Endothelial cell of umbilical vein (primary cell): ENCODE results near the gene CD200R1. TPM values are rescaled to one million over a fixed set of nuclear protein-coding genes. Genes with fewer than 3 reads are reported as not detected.

Source experiments
- BruUV-seq: library from RNA; stranded (reverse); fragments of 400-500 nt; replicated peaks from 2 replicates; lab custom pipeline; 2021; lab: Mats Ljungman, UMichigan
- CTCF ChIA-PET: fragments of 300-600, 350-600 bp; sonication (Branson Sonifier 250); formaldehyde crosslinking; loops from one replicate; lab custom pipeline; 2021; ENCODE audit warnings: antibody characterized with exemption, inconsistent platforms; lab: Charles Lee
- POLR2A ChIA-PET: fragments of 300-600, 350-600 bp; sonication (Branson Sonifier 250); formaldehyde crosslinking; loops from one replicate; lab custom pipeline; 2021; ENCODE audit warnings: antibody characterized with exemption, inconsistent platforms; lab: Charles Lee
- DNase-seq: peaks from one replicate; pipeline ENCODE4 v3.0.0-alpha.2; 2011; ENCODE audit warnings: low read depth, low spot score
- FAIRE-seq: peaks from 2 replicates; lab custom pipeline; 2011; peaks lifted over from hg19 to GRCh38; lab: Jason Lieb, UNC
- H2AFZ ChIP-seq: 2 replicates; pipeline ENCODE4 v1.6.0; 2012; ENCODE audit warnings: low read depth, low read length, control low read depth, inconsistent platforms
- H3K27ac ChIP-seq: 2 replicates; pipeline ENCODE4 v1.5.1; 2011; ENCODE audit warnings: low read depth, mild to moderate bottlenecking, control low read depth, low read length, moderate library complexity; ENCODE audit not compliant: insufficient read depth
- H3K27me3 ChIP-seq, 2 experiments: 2 replicates each; pipeline versions ENCODE4 v1.6.0 to v1.6.1; 2011; ENCODE audit warnings: low read length in 2 of 2, mixed read lengths in 1 of 2; ENCODE audit not compliant: control insufficient read depth in 2 of 2, insufficient read depth in 2 of 2
- H3K36me3 ChIP-seq, 2 experiments: 2 replicates in 1 of 2; 3 replicates in 1 of 2; pipeline ENCODE4 v1.5.1; 2011; ENCODE audit warnings: low read length in 2 of 2, mild to moderate bottlenecking in 1 of 2, moderate library complexity in 1 of 2; ENCODE audit not compliant: control insufficient read depth in 2 of 2, insufficient read depth in 2 of 2; ENCODE audit errors: extremely low read depth in 1 of 2
- H3K4me1 ChIP-seq: 3 replicates; pipeline ENCODE4 v1.5.1; 2011; ENCODE audit warnings: mild to moderate bottlenecking, low read length; ENCODE audit not compliant: control insufficient read depth, insufficient read depth; ENCODE audit errors: extremely low read depth
- H3K4me2 ChIP-seq: 2 replicates; pipeline ENCODE4 v1.6.1; 2011; ENCODE audit warnings: low read length, control low read depth, mixed read lengths; ENCODE audit not compliant: insufficient read depth
- H3K4me3 ChIP-seq, 3 experiments: fragments of 200-600 bp in 1 of 3; sonication (generic), shearing (Covaris generic) in 1 of 3; replicated peaks in 1 of 3; 2 replicates each; pipeline ENCODE4 v1.5.1; 2011 to 2016; ENCODE audit warnings: control low read depth in 3 of 3, low read length in 3 of 3, mild to moderate bottlenecking in 2 of 3, inconsistent platforms in 1 of 3, low read depth in 1 of 3, moderate library complexity in 1 of 3; ENCODE audit not compliant: insufficient read depth in 1 of 3
- H3K79me2 ChIP-seq: 2 replicates; pipeline ENCODE4 v1.6.0; 2012; ENCODE audit warnings: low read length, inconsistent platforms; ENCODE audit not compliant: control insufficient read depth, insufficient read depth
- H3K9ac ChIP-seq: replicated peaks from 2 replicates; pipeline ENCODE3; 2011; ENCODE audit warnings: low read length, control low read depth; ENCODE audit not compliant: insufficient read depth; ENCODE audit errors: extremely low read depth
- H3K9me1 ChIP-seq: replicated peaks from 3 replicates; pipeline ENCODE4 v1.6.0; 2011; ENCODE audit warnings: mild to moderate bottlenecking, low read length; ENCODE audit not compliant: control insufficient read depth, insufficient read depth; ENCODE audit errors: extremely low read depth
- H3K9me3 ChIP-seq: replicated peaks from 2 replicates; pipeline ENCODE4 v1.5.1; 2012; ENCODE audit warnings: low read length, inconsistent platforms; ENCODE audit not compliant: control insufficient read depth, insufficient read depth
- H4K20me1 ChIP-seq: replicated peaks from 2 replicates; pipeline ENCODE3; 2011; ENCODE audit warnings: mild to moderate bottlenecking, low read length; ENCODE audit not compliant: control insufficient read depth, insufficient read depth; ENCODE audit errors: extremely low read depth
- CTCF ChIP-seq, 2 donors: IDR thresholded peaks; 1 replicate in 1 of 2; 2 replicates in 1 of 2; pipeline ENCODE4 v1.5.1; 2011; ENCODE audit warnings: low read length in 2 of 2, mild to moderate bottlenecking in 2 of 2, moderate library complexity in 2 of 2, control low read depth in 1 of 2, inconsistent platforms in 1 of 2, low read depth in 1 of 2; ENCODE audit not compliant: insufficient read depth in 1 of 2; ENCODE audit errors: extremely low read depth in 1 of 2
- EZH2 ChIP-seq: IDR thresholded peaks from 2 replicates; pipeline ENCODE4 v1.6.1; 2012; ENCODE audit warnings: borderline replicate concordance, low read depth, mild to moderate bottlenecking, moderate library complexity, low read length, inconsistent platforms; ENCODE audit not compliant: severe bottlenecking
- GATA2 ChIP-seq: IDR thresholded peaks from 2 replicates; pipeline ENCODE4 v1.7.0; 2011; ENCODE audit warnings: low read depth, mild to moderate bottlenecking, moderate library complexity, mixed read lengths, low read length; ENCODE audit not compliant: insufficient read length, insufficient read depth
- JUN ChIP-seq: IDR thresholded peaks from 2 replicates; pipeline ENCODE4 v1.6.1; 2011; ENCODE audit warnings: borderline replicate concordance, low read depth; ENCODE audit not compliant: insufficient read length, insufficient read depth
- POLR2A ChIP-seq: IDR thresholded peaks from 2 replicates; pipeline ENCODE4 v1.6.1; 2012; ENCODE audit warnings: low read depth, mild to moderate bottlenecking, control low read depth, low read length
- POLR2AphosphoS5 ChIP-seq: IDR thresholded peaks from 2 replicates; pipeline ENCODE4 v1.6.1; 2012; ENCODE audit warnings: low read depth, mild to moderate bottlenecking, control low read depth, low read length, moderate library complexity; ENCODE audit not compliant: insufficient read depth
- dilution Hi-C: fragments of 300-500 bp; cut with MboI; formaldehyde crosslinking; loops from one replicate; pipeline ENCODE4 v1.15.0; 2019; ENCODE audit warnings: low sequenced_read_pairs; ENCODE audit not compliant: extremely low pct_ligation_motif_present
- intact Hi-C: fragments of 100-400 bp; cut with micrococcal nuclease; formaldehyde crosslinking; loops from one replicate; pipeline ENCODE4 v1.10.0; 2022
- polyA plus RNA-seq, 4 experiments: library from polyadenylated mRNA; depleted of rRNA in 3 of 4; stranded (reverse) in 3 of 4; unstranded in 1 of 4; fragments of >200 nt; gene quantifications; 2 replicates each; pipeline versions ENCODE4 v1.2.1 to v1.2.3, GENCODE V29; 2011 to 2012; ENCODE audit warnings: missing spikeins in 1 of 4
- total RNA-seq: library from RNA; stranded (reverse); gene quantifications from 2 replicates; pipeline ENCODE4 v1.2.3, GENCODE V29; 2021

Gene CD200R1
- total and polyA plus RNA-seq, 2 donors (not counting 3 experiments of a cell fraction or from before 2014, with no cell fraction given), result not detected

GRCh38 chr3:112974178-112974517 is 755 bp downstream of the CD200R1 start:
- no peak overlapping the region for H3K27ac ChIP-seq
- ChIA-PET CTCF (interaction anchor here (1.1 to 4.0 kb wide), 2 partner anchors 13 to 239 kb away, joined by 3 to 22 read pairs; no protein-coding TSS in a partner anchor), POLR2A (no interaction called here)
- H3K9me1 ChIP-seq, result no peaks in the 10 kb centered on the region
- H3K4me2 ChIP-seq, result no peak overlapping the region
- FAIRE-seq (no peak), DNase-seq (no peak)
- TF ChIP-seq GATA2 (no peak), CTCF (IDR thresholded peaks at IDR 0.05; ENCODE audit: extremely low read depth in 1 of 2, insufficient read depth in 1 of 2, low read depth in 1 of 2, low read length in 2 of 2) (no peak), JUN (no peak), POLR2A (no peak), POLR2AphosphoS5 (no peak), EZH2 (no peak)
- H3K4me1 ChIP-seq, result no peaks in the 10 kb centered on the region
- no peaks in the 10 kb centered on the region for H3K36me3 ChIP-seq
- no peak overlapping the region for H3K4me3 ChIP-seq
- BruUV-seq, result no TSS peak
- H3K9me3 ChIP-seq, result no peaks in the 10 kb centered on the region
- H4K20me1 ChIP-seq, result no peaks in the 10 kb centered on the region
- H3K27me3 ChIP-seq, result peaks cover 9 to 31% of the 10 kb centered on the region in 2 experiments
- no peaks in the 10 kb centered on the region for H3K79me2 ChIP-seq
- no peak overlapping the region for H3K9ac ChIP-seq
- H2AFZ ChIP-seq, result no peak overlapping the region
- dilution Hi-C loops, result no loop called here
- intact Hi-C loops, result no loop called here
